Stimulated activated CD4-positive, alpha-beta T cell treated with anti-CD3 and anti-CD28 coated beads, Interleukin-1b, Interleukin-23, amount 100 ng/mL, for 4 hours (primary cell): ENCODE results near the gene RAI1.

Experiments used
- DNase-seq, 2 donors: peaks; one replicate each; pipeline ENCODE4 v3.0.0-alpha.2; 2020; ENCODE audit warnings: low read depth in 2 of 2

RAI1 gene

GRCh38 chr17:17815436-17816200, 134.4 kb downstream of the RAI1 start:
- DNase-seq: no peak

GRCh38 chr17:17816240-17816814, 135.1 kb downstream of the RAI1 start:
- DNase-seq: no peak

- DNase-seq: no peak
These were observed 135.7 kb downstream of the RAI1 start for GRCh38 chr17:17816831-17817551.

- DNase-seq: no peak
These were observed 136.3 kb downstream of the RAI1 start for GRCh38 chr17:17817552-17817947.

GRCh38 chr17:17818088-17818526, 136.8 kb downstream of the RAI1 start:
- no peak for DNase-seq

GRCh38 chr17:17819111-17819510, 137.9 kb downstream of the RAI1 start:
- no peak for DNase-seq

GRCh38 chr17:17819561-17819995, 138.3 kb downstream of the RAI1 start:
- peak in 1 of 2 donors; percentile 51 for DNase-seq

GRCh38 chr17:17820046-17820445, 138.8 kb downstream of the RAI1 start:
- DNase-seq: no peak

- no peak for DNase-seq
These were observed 139.4 kb downstream of the RAI1 start for GRCh38 chr17:17820463-17821158.

GRCh38 chr17:17822189-17822588, 140.9 kb downstream of the RAI1 start:
- DNase-seq: no peak

- DNase-seq: no peak
These were observed 141.4 kb downstream of the RAI1 start for GRCh38 chr17:17822616-17823015.

GRCh38 chr17:17823433-17824118, 142.3 kb downstream of the RAI1 start:
- peak; percentile 54 to 62 for DNase-seq

GRCh38 chr17:17824119-17824782, 143.0 kb downstream of the RAI1 start:
- no peak for DNase-seq

- no peak for DNase-seq
These were observed 143.7 kb downstream of the RAI1 start for GRCh38 chr17:17824783-17825614.

GRCh38 chr17:17826342-17826713, 145.1 kb downstream of the RAI1 start:
- no peak for DNase-seq

- no peak for DNase-seq
These were observed 145.9 kb downstream of the RAI1 start for GRCh38 chr17:17826942-17827785.

GRCh38 chr17:17827826-17828621, 146.8 kb downstream of the RAI1 start:
- no peak for DNase-seq

GRCh38 chr17:17830269-17830567, 149.0 kb downstream of the RAI1 start:
- DNase-seq: no peak
